Neutrophil (primary cell): ENCODE data around the gene MACF1.

ENCODE experiments used
- H3K27ac ChIP-seq: fragments of 200-600 bp; sonication (generic); 2 replicates; pipeline ENCODE4 v1.5.1; 2016; ENCODE audit warnings: mild to moderate bottlenecking, moderate library complexity
- H3K27me3 ChIP-seq: fragments of 200-600 bp; sonication (generic); 2 replicates; pipeline ENCODE4 v1.6.0; 2016; ENCODE audit warnings: mild to moderate bottlenecking
- H3K36me3 ChIP-seq: fragments of 200-600 bp; sonication (generic); 2 replicates; pipeline ENCODE4 v1.5.1; 2017
- H3K4me1 ChIP-seq, 2 experiments: fragments of 200-600 bp in 1 of 2; sonication (generic) in 1 of 2; 1 replicate in 1 of 2; 2 replicates in 1 of 2; pipeline versions ENCODE4 v1.5.1 to v1.6.1; 2013 to 2016; ENCODE audit warnings: low read depth in 1 of 2, low read length in 1 of 2, mild to moderate bottlenecking in 1 of 2, moderate library complexity in 1 of 2; ENCODE audit not compliant: control insufficient read depth in 1 of 2, insufficient read depth in 1 of 2
- H3K4me3 ChIP-seq, 2 experiments: fragments of 200-600 bp in 1 of 2; sonication (generic) in 1 of 2; 1 replicate in 1 of 2; 2 replicates in 1 of 2; pipeline ENCODE4 v1.5.1; 2013 to 2016; ENCODE audit warnings: low read depth in 1 of 2, low read length in 1 of 2, mild to moderate bottlenecking in 1 of 2, moderate library complexity in 1 of 2
- H3K9me3 ChIP-seq: fragments of 200-600 bp; sonication (generic); 2 replicates; pipeline ENCODE4 v1.5.1; 2016
- TF ChIP-seq, protein P1 (sequence below): fragments of 200-600 bp; sonication (generic); IDR thresholded peaks from 2 replicates; pipeline ENCODE4 v1.5.1; 2016; ENCODE audit warnings: antibody characterized with exemption

Gene MACF1

DNA sequence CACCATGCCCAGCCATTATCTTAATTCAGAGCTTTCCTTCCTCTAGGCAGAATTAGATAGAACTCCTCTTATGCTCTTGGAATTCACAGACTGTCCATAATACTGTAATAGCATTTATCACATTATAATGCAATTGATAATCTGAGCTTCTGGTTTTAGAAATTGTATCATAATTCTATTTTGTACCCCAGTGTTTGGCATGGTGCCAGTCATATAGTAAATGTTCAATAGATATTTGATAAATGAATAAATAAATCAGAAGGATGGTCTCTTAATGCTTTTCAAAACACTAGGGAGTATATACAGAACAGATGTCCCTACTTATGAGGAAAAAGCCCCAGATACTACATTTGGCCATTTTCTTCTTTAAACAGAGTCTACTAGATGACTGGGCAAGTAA, 167.6 kb downstream of the MACF1 start:
- Histone ChIP-seq H3K27ac (no peak overlapping the region), H3K4me1 (no peaks in the 10 kb centered on the region), H3K4me3 (no peak overlapping the region), H3K9me3 (no peaks in the 10 kb centered on the region), H3K36me3 (peaks cover 43% of the 10 kb centered on the region), H3K27me3 (no peaks in the 10 kb centered on the region)
- TF ChIP-seq, protein P1, sequence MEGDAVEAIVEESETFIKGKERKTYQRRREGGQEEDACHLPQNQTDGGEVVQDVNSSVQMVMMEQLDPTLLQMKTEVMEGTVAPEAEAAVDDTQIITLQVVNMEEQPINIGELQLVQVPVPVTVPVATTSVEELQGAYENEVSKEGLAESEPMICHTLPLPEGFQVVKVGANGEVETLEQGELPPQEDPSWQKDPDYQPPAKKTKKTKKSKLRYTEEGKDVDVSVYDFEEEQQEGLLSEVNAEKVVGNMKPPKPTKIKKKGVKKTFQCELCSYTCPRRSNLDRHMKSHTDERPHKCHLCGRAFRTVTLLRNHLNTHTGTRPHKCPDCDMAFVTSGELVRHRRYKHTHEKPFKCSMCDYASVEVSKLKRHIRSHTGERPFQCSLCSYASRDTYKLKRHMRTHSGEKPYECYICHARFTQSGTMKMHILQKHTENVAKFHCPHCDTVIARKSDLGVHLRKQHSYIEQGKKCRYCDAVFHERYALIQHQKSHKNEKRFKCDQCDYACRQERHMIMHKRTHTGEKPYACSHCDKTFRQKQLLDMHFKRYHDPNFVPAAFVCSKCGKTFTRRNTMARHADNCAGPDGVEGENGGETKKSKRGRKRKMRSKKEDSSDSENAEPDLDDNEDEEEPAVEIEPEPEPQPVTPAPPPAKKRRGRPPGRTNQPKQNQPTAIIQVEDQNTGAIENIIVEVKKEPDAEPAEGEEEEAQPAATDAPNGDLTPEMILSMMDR, result no peak

DNA sequence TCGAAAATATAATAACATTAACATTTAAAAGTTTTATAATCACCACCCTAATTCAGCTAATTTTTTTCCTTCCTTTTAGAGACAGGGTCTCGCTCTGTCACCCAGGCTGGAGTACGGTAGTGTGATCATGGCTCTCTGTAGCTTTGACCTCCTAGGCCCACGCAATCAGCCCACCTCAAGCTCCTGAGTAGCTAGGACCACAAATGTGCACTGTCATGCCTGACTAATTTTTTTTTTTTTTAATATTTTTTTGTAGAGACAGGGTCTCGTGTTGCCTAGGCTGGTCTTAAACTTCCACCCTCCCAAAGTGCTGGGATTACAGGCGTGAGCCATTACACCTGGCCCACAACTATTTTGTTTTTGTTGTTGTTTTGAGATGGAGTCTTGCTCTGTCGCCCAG, 172.2 kb downstream of the MACF1 start:
- no peaks in the 10 kb centered on the region for H3K9me3 ChIP-seq
- H3K4me3 ChIP-seq, result no peak overlapping the region
- no peak overlapping the region for H3K27ac ChIP-seq
- no peaks in the 10 kb centered on the region for H3K27me3 ChIP-seq
- no peaks in the 10 kb centered on the region for H3K4me1 ChIP-seq
- peaks cover 13% of the 10 kb centered on the region for H3K36me3 ChIP-seq
- TF ChIP-seq, protein P1, result no peak

GRCh38 chr1:39378377-39378776, 173.9 kb downstream of the MACF1 start:
- no peak overlapping the region for H3K27ac ChIP-seq
- H3K27me3 ChIP-seq, result no peaks in the 10 kb centered on the region
- H3K9me3 ChIP-seq, result no peaks in the 10 kb centered on the region
- peaks cover 13% of the 10 kb centered on the region for H3K36me3 ChIP-seq
- H3K4me3 ChIP-seq, result no peak overlapping the region
- TF ChIP-seq, protein P1, result no peak
- peaks cover 3 to 7% of the 10 kb centered on the region in 2 experiments for H3K4me1 ChIP-seq

- TF ChIP-seq, protein P1, result no peak
- no peaks in the 10 kb centered on the region for H3K9me3 ChIP-seq
- no peaks in the 10 kb centered on the region for H3K27me3 ChIP-seq
- H3K4me1 ChIP-seq, result peaks cover 11 to 15% of the 10 kb centered on the region in 2 experiments
- H3K36me3 ChIP-seq, result peaks cover 13% of the 10 kb centered on the region
- H3K4me3 ChIP-seq, result no peak overlapping the region
- H3K27ac ChIP-seq, result peak overlapping the region; percentile 33
Observed at GRCh38 chr1:39379187-39379586, 174.7 kb downstream of the MACF1 start.

GRCh38 chr1:39380036-39380435, 175.5 kb downstream of the MACF1 start:
- TF ChIP-seq, protein P1, result no peak
- no peak overlapping the region for H3K27ac ChIP-seq
- no peaks in the 10 kb centered on the region for H3K27me3 ChIP-seq
- peaks cover 13% of the 10 kb centered on the region for H3K36me3 ChIP-seq
- no peaks in the 10 kb centered on the region for H3K9me3 ChIP-seq
- H3K4me1 ChIP-seq, result peaks cover 20 to 24% of the 10 kb centered on the region in 2 experiments
- H3K4me3 ChIP-seq, result no peak overlapping the region

DNA sequence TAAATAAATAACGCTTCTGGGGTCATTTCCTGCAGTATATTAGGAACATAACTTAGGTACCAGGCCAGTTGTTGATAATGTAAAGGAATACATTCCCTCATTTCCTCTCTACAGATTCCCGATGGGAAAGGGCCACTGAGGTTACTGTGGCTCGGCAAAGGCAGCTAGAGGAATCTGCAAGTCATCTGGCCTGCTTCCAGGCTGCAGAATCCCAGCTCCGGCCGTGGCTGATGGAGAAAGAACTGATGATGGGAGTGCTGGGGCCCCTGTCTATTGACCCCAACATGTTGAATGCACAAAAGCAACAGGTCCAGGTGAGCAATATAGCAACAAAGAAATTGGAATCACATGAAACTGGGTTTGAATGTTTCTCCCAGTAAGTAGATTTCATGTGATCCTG, 177.3 kb downstream of the MACF1 start:
- peaks cover 18% of the 10 kb centered on the region for H3K36me3 ChIP-seq
- no peaks in the 10 kb centered on the region for H3K27me3 ChIP-seq
- no peaks in the 10 kb centered on the region for H3K9me3 ChIP-seq
- peaks cover 29 to 33% of the 10 kb centered on the region in 2 experiments for H3K4me1 ChIP-seq
- H3K27ac ChIP-seq, result no peak overlapping the region
- TF ChIP-seq, protein P1, result no peak
- no peak overlapping the region for H3K4me3 ChIP-seq
